Measurements from ENCODE around the gene ALDH1A1. TPM values are rescaled to one million over a fixed set of nuclear protein-coding genes. Genes with fewer than 3 reads are reported as not detected.

Gene ALDH1A1
- total RNA-seq, 4 donors from 2014 or later, result 2.9 to 56.6 (median 27.5) TPM

GRCh38 chr9:72919246-72919945 is 33.5 kb downstream of the ALDH1A1 start:
- TF ChIP-seq POLR2A (IDR thresholded peaks at IDR 0.05), result no peak
- no peak for TF ChIP-seq CTCF (IDR thresholded peaks at IDR 0.05)
- Histone ChIP-seq H3K4me1 (peaks cover 0 to 2% (median 0%) of the 10 kb centered on the region in 3 donors), H3K36me3 (peaks cover 0 to 12% (median 0%) of the 10 kb centered on the region in 3 donors), H3K27ac (no peak overlapping the region), H3K27me3 (no peaks in the 10 kb centered on the region), H3K9me3 (no peaks in the 10 kb centered on the region), H3K4me3 (no peak overlapping the region)
- WGBS, 2 donors, result 87 to 94% methylated on average over 4 of the region's 4 CpGs
- DNase-seq, result no peak
- intact Hi-C loops (cut with DNase I), result no loop called here

- H3K27me3 ChIP-seq, result no peaks in the 10 kb centered on the region
- peaks cover 0 to 12% (median 0%) of the 10 kb centered on the region in 3 donors for H3K36me3 ChIP-seq
- no peak overlapping the region for H3K27ac ChIP-seq
- no peak for DNase-seq
- WGBS, 2 donors, result 33 to 35% methylated on average over 1 of the region's 1 CpG
- H3K9me3 ChIP-seq, result no peaks in the 10 kb centered on the region
- H3K4me1 ChIP-seq, result no peaks in the 10 kb centered on the region
- intact Hi-C loops (cut with DNase I), result no loop called here
- H3K4me3 ChIP-seq, result no peak overlapping the region
- TF ChIP-seq POLR2A (IDR thresholded peaks at IDR 0.05) (no peak), CTCF (IDR thresholded peaks at IDR 0.05) (no peak)
These were observed 34.9 kb downstream of the ALDH1A1 start for GRCh38 chr9:72917892-72918509.

- Histone ChIP-seq H3K4me3 (no peak overlapping the region), H3K27ac (no peak overlapping the region), H3K27me3 (no peaks in the 10 kb centered on the region), H3K4me1 (no peaks in the 10 kb centered on the region), H3K9me3 (no peaks in the 10 kb centered on the region), H3K36me3 (peaks cover 0 to 12% (median 0%) of the 10 kb centered on the region in 3 donors)
- intact Hi-C loops (cut with DNase I), result no loop called here
- 64 to 83% methylated on average over 5 of the region's 5 CpGs for WGBS, 2 donors
- no peak for TF ChIP-seq POLR2A (IDR thresholded peaks at IDR 0.05)
- TF ChIP-seq CTCF (IDR thresholded peaks at IDR 0.05), result no peak
- no peak for DNase-seq
These were observed 37.2 kb downstream of the ALDH1A1 start for GRCh38 chr9:72915659-72916058.

- TF ChIP-seq CTCF (IDR thresholded peaks at IDR 0.05) (no peak), POLR2A (IDR thresholded peaks at IDR 0.05) (no peak)
- no peaks in the 10 kb centered on the region for H3K4me1 ChIP-seq
- H3K9me3 ChIP-seq, result no peaks in the 10 kb centered on the region
- peaks cover 0 to 12% (median 0%) of the 10 kb centered on the region in 3 donors for H3K36me3 ChIP-seq
- intact Hi-C loops (cut with DNase I), result no loop called here
- 38 to 66% methylated on average over 2 of the region's 2 CpGs for WGBS, 2 donors
- no peak overlapping the region for H3K27ac ChIP-seq
- no peaks in the 10 kb centered on the region for H3K27me3 ChIP-seq
- no peak overlapping the region for H3K4me3 ChIP-seq
- no peak for DNase-seq
These were observed 38.1 kb downstream of the ALDH1A1 start for GRCh38 chr9:72914750-72915149.

- 85 to 94% methylated on average over 4 of the region's 4 CpGs for WGBS, 2 donors
- Histone ChIP-seq H3K27me3 (no peaks in the 10 kb centered on the region), H3K4me1 (no peaks in the 10 kb centered on the region), H3K27ac (peak overlapping the region in 2 of 4 donors; percentile 2 to 3), H3K36me3 (peaks cover 0 to 12% (median 0%) of the 10 kb centered on the region in 3 donors), H3K4me3 (no peak overlapping the region), H3K9me3 (no peaks in the 10 kb centered on the region)
- intact Hi-C loops (cut with DNase I), result no loop called here
- no peak for DNase-seq
- TF ChIP-seq POLR2A (IDR thresholded peaks at IDR 0.05) (no peak), CTCF (IDR thresholded peaks at IDR 0.05) (no peak)
These were observed 39.4 kb downstream of the ALDH1A1 start for GRCh38 chr9:72913382-72914009.

All from esophagus squamous epithelium (tissue), 5 donors.